Left forelimb (tissue), 1 donor: ENCODE measurements around the gene TRIO.

ENCODE experiments used
- DNase-seq: peaks from one replicate; pipeline ENCODE4 v3.0.0-alpha.2; 2018; ENCODE audit warnings: low spot score

Gene TRIO

GRCh38 chr5:14488709-14489108 is 345.6 kb downstream of the TRIO start:
- DNase-seq, result no peak

- DNase-seq, result no peak
These were observed 346.5 kb downstream of the TRIO start for GRCh38 chr5:14489643-14490042.

GRCh38 chr5:14490309-14490711 is 347.2 kb downstream of the TRIO start:
- DNase-seq, result no peak

- DNase-seq, result no peak
These were observed 348.1 kb downstream of the TRIO start for GRCh38 chr5:14491015-14491915.

- no peak for DNase-seq
These were observed 349.3 kb downstream of the TRIO start for GRCh38 chr5:14492331-14492964.

GRCh38 chr5:14495301-14495700 is 352.2 kb downstream of the TRIO start:
- DNase-seq, result no peak

GRCh38 chr5:14497311-14497710 is 354.2 kb downstream of the TRIO start:
- no peak for DNase-seq

- DNase-seq, result no peak
These were observed 358.5 kb downstream of the TRIO start for GRCh38 chr5:14501353-14502293.

GRCh38 chr5:14502294-14502690 is 359.1 kb downstream of the TRIO start:
- no peak for DNase-seq

GRCh38 chr5:14503017-14503680 is 360.0 kb downstream of the TRIO start:
- no peak for DNase-seq

- DNase-seq, result no peak
These were observed 360.7 kb downstream of the TRIO start for GRCh38 chr5:14503681-14504331.

- DNase-seq, result no peak
These were observed 361.2 kb downstream of the TRIO start for GRCh38 chr5:14504332-14504727.

GRCh38 chr5:14504816-14505215 is 361.7 kb downstream of the TRIO start:
- no peak for DNase-seq

GRCh38 chr5:14505310-14506139 is 362.4 kb downstream of the TRIO start:
- no peak for DNase-seq

- no peak for DNase-seq
These were observed 363.0 kb downstream of the TRIO start for GRCh38 chr5:14506140-14506538.

- no peak for DNase-seq
These were observed 363.5 kb downstream of the TRIO start for GRCh38 chr5:14506661-14507060.

- no peak for DNase-seq
These were observed 364.2 kb downstream of the TRIO start for GRCh38 chr5:14507156-14507941.

- no peak for DNase-seq
These were observed 364.9 kb downstream of the TRIO start for GRCh38 chr5:14508046-14508445.

GRCh38 chr5:14509556-14509955 is 366.4 kb downstream of the TRIO start:
- DNase-seq, result no peak
